ENCODE data around the gene DDX10.

The DDX10 gene

DNA sequence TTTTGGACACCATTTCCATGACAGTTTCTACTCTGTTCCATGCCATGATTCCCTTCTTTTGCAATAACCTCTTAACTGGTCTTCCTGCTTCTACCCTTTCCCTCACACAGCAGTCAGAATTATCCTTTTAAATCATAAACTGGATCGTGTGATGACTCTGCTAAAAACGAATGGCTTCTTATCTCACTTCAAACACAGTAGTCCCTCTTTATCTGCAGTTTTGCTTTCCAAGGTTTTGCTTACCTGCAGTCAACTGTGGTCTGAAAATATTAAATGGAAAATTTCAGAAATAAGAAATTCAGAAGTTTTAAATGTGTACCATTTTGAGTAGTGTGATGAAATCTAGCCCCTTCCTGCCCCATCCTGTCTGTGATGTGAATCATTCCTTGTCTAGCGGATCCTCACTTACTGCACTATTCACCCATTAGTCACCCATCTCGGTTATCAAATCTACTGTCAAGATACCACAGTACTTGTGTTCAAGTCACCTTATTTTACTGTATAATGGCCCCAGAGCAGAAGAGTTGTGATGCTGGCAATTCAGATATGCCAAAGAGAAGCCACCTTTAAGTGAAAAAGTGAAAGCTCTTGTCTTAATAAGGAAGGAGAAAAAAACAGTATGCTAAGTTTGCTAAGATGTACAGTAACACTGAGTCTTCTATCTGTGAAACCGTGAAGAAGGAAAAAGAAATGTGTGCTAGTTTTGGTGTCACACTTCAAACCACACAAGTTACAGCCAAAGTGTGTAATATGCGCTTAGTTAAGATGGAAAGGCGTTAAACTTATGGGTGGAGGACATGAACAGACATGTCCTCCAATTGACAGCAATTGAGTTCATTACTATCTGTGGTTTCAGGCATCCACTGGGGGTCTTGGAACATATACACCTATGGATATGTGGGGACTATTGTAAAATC is 283.0 kb downstream of the DDX10 start:
- Histone ChIP-seq H3K9me2 (replicated peaks; ENCODE audit: control insufficient read depth, low read length) (no peaks in the 10 kb centered on the region), H3K4me1 (ENCODE audit: control insufficient read depth, low read length) (no peaks in the 10 kb centered on the region), H3K4me3 (ENCODE audit: low read length) (no peak overlapping the region), H3K9me3 (ENCODE audit: control insufficient read depth, insufficient read depth, low read length) (no peaks in the 10 kb centered on the region), H3K4me2 (ENCODE audit: low read length) (no peak overlapping the region), H3F3A (ENCODE audit: control insufficient read depth, insufficient read depth) (no peaks in the 10 kb centered on the region), H3K36me3 (ENCODE audit: control insufficient read depth, low read length) (no peaks in the 10 kb centered on the region), H3K27me3 (ENCODE audit: control insufficient read depth, low read length) (no peaks in the 10 kb centered on the region), H4K20me1 (ENCODE audit: control insufficient read depth, insufficient read depth, low read depth, low read length) (no peaks in the 10 kb centered on the region), H3K79me2 (ENCODE audit: control insufficient read depth, low read length) (no peaks in the 10 kb centered on the region), H3K27ac (ENCODE audit: low read depth, low read length) (no peak overlapping the region)
- no peak for TF ChIP-seq EZH2phosphoT487 (IDR thresholded peaks at IDR 0.05; ENCODE audit: borderline replicate concordance, low read length)
- TF ChIP-seq CTCF (IDR thresholded peaks at IDR 0.05; ENCODE audit: low read depth, low read length, poor library complexity, severe bottlenecking), result no peak

DNA sequence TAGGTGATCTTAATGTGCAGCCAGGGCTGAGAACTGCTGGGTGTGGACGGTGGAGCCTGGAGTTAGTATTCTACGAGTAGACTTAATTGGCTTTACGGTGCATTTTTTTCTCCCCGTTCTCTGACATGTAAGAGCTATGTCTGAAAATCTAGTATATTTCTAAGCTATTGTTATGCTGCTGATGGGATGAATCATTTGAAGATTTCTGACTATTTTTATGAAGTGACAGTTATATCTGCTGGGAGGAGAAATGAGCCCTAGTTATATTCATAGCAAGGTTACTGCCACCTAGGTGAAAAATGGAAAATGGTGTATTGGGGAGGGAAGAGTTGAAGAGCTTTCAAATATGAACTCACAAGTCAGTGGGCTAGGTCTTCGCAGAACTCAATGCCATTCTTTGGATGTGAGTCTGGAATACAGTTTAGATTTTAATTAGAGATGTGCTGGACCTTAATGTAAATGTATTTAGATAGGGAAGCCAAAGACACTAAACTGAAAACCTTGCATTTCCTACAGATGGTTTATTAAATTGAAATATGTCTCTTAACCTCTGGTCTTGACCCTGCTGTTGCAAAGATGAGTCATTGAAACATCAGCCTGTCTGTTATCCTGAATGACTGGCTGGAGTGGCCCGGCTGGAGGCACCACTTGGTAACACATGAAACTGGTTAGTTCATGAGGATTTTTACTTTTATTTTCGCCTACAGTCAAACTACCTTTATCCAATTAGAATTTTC is 293.7 kb downstream of the DDX10 start:
- no peaks in the 10 kb centered on the region for H3K36me3 ChIP-seq (ENCODE audit: control insufficient read depth, low read length)
- TF ChIP-seq EZH2phosphoT487 (IDR thresholded peaks at IDR 0.05; ENCODE audit: borderline replicate concordance, low read length) (no peak), CTCF (IDR thresholded peaks at IDR 0.05; ENCODE audit: low read depth, low read length, poor library complexity, severe bottlenecking) (no peak)
- no peaks in the 10 kb centered on the region for H3K27me3 ChIP-seq (ENCODE audit: control insufficient read depth, low read length)
- H4K20me1 ChIP-seq (ENCODE audit: control insufficient read depth, insufficient read depth, low read depth, low read length), result no peaks in the 10 kb centered on the region
- H3K4me1 ChIP-seq (ENCODE audit: control insufficient read depth, low read length), result no peaks in the 10 kb centered on the region
- H3K4me2 ChIP-seq (ENCODE audit: low read length), result no peak overlapping the region
- no peaks in the 10 kb centered on the region for H3K9me2 ChIP-seq (replicated peaks; ENCODE audit: control insufficient read depth, low read length)
- no peaks in the 10 kb centered on the region for H3F3A ChIP-seq (ENCODE audit: control insufficient read depth, insufficient read depth)
- H3K4me3 ChIP-seq (ENCODE audit: low read length), result no peak overlapping the region
- no peak overlapping the region for H3K27ac ChIP-seq (ENCODE audit: low read depth, low read length)
- no peaks in the 10 kb centered on the region for H3K9me3 ChIP-seq (ENCODE audit: control insufficient read depth, insufficient read depth, low read length)
- H3K79me2 ChIP-seq (ENCODE audit: control insufficient read depth, low read length), result no peaks in the 10 kb centered on the region

DNA sequence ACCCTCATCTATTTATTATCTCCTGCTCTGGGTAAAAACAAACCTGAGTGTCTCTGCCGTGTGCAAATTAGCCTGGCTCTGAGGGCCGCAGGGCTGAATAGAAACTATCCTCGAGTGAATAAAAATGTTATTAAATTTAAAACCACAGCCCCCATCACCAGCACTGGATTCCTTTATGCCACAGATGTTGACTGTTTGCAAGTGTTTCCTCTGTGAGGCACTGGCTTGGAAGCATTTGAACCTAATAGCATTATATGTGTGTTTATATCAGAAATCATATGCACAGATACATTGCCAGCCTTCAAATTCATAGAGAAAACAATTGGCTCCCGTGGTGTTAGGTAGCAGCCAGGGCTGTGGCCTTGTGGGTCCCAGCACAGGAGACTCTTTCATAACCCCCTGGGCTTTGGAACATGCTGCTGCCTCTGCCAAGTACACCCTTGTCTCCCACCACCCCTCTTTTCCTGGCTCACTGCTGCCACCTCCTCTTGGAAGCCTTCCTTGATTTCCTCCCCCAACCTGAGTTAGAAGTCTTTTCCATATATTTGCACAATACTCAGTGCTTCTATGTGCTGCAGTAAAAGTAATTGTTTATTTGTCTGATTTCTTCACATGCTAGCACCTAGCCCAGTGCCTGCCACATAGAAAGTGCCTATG is 294.4 kb downstream of the DDX10 start:
- Histone ChIP-seq H3K4me2 (ENCODE audit: low read length) (no peak overlapping the region), H3K4me1 (ENCODE audit: control insufficient read depth, low read length) (no peaks in the 10 kb centered on the region), H3F3A (ENCODE audit: control insufficient read depth, insufficient read depth) (no peaks in the 10 kb centered on the region), H3K9me3 (ENCODE audit: control insufficient read depth, insufficient read depth, low read length) (no peaks in the 10 kb centered on the region), H3K27ac (ENCODE audit: low read depth, low read length) (no peak overlapping the region), H3K79me2 (ENCODE audit: control insufficient read depth, low read length) (no peaks in the 10 kb centered on the region), H4K20me1 (ENCODE audit: control insufficient read depth, insufficient read depth, low read depth, low read length) (no peaks in the 10 kb centered on the region), H3K9me2 (replicated peaks; ENCODE audit: control insufficient read depth, low read length) (no peaks in the 10 kb centered on the region), H3K36me3 (ENCODE audit: control insufficient read depth, low read length) (no peaks in the 10 kb centered on the region), H3K4me3 (ENCODE audit: low read length) (no peak overlapping the region), H3K27me3 (ENCODE audit: control insufficient read depth, low read length) (no peaks in the 10 kb centered on the region)
- TF ChIP-seq EZH2phosphoT487 (IDR thresholded peaks at IDR 0.05; ENCODE audit: borderline replicate concordance, low read length), result no peak
- TF ChIP-seq CTCF (IDR thresholded peaks at IDR 0.05; ENCODE audit: low read depth, low read length, poor library complexity, severe bottlenecking), result no peak

Measured in DOHH2 (cell line).